ENCODE results near the gene MBTD1.

The MBTD1 gene

GRCh38 chr17:51147650-51148049 is 112.2 kb downstream of the MBTD1 start:
- no peak for DNase-seq (ENCODE audit: low read depth in 3 of 3)

GRCh38 chr17:51144266-51145022 is 115.4 kb downstream of the MBTD1 start:
- DNase-seq (ENCODE audit: low read depth in 3 of 3): no peak

GRCh38 chr17:51142597-51142996 is 117.3 kb downstream of the MBTD1 start:
- DNase-seq (ENCODE audit: low read depth in 3 of 3): no peak

- no peak for DNase-seq (ENCODE audit: low read depth in 3 of 3)
Observed at GRCh38 chr17:51135956-51136355, 123.9 kb downstream of the MBTD1 start.

- no peak for DNase-seq (ENCODE audit: low read depth in 3 of 3)
Observed at GRCh38 chr17:51133365-51133764, 126.5 kb downstream of the MBTD1 start.

- no peak for DNase-seq (ENCODE audit: low read depth in 3 of 3)
Observed at GRCh38 chr17:51132964-51133319, 126.9 kb downstream of the MBTD1 start.

GRCh38 chr17:51128076-51128475 is 131.8 kb downstream of the MBTD1 start:
- DNase-seq (ENCODE audit: low read depth in 3 of 3): no peak

Measured in stimulated activated CD4-positive, alpha-beta T cell treated with anti-CD3 and anti-CD28 coated beads, TNF-alpha, amount 100 ng/mL, for 24 hours (primary cell).